Neural cell (in vitro differentiated cells): ENCODE measurements around the gene MIGA1. TPM values are rescaled to one million over a fixed set of nuclear protein-coding genes. Genes with fewer than 3 reads are reported as not detected.

Experiments
- H2AFZ ChIP-seq: fragments of 200-600, 300-800 bp; sonication (generic), shearing (Covaris generic); 2 replicates; pipeline ENCODE4 v1.6.0; 2014; ENCODE audit warnings: low read depth, mild to moderate bottlenecking, antibody characterized with exemption, low read length, moderate library complexity
- H3F3A ChIP-seq: fragments of 200-600 bp; shearing (Covaris generic); 2 replicates; pipeline ENCODE4 v1.6.1; 2016; ENCODE audit warnings: mild to moderate bottlenecking, moderate library complexity, mixed read lengths, antibody characterized with exemption, low read length; ENCODE audit not compliant: insufficient read depth, poor library complexity, severe bottlenecking
- H3K27ac ChIP-seq: fragments of 200-600, 300-800 bp; sonication (generic), shearing (Covaris generic); 2 replicates; pipeline ENCODE4 v1.5.1; 2014; ENCODE audit warnings: mild to moderate bottlenecking, low read length, moderate library complexity
- H3K27me3 ChIP-seq: fragments of 300-800, 200-600 bp; sonication (generic), shearing (Covaris generic); 2 replicates; pipeline ENCODE4 v1.6.0; 2014; ENCODE audit warnings: mild to moderate bottlenecking, low read depth, low read length, moderate library complexity; ENCODE audit not compliant: insufficient read depth
- H3K36me3 ChIP-seq: fragments of 300-800, 200-600 bp; sonication (generic), shearing (Covaris generic); 2 replicates; pipeline ENCODE4 v1.5.1; 2014; ENCODE audit warnings: mild to moderate bottlenecking, antibody characterized with exemption, low read length, moderate library complexity; ENCODE audit not compliant: insufficient read depth
- H3K4me2 ChIP-seq: fragments of 300-800, 200-600 bp; sonication (generic), shearing (Covaris generic); 2 replicates; pipeline ENCODE4 v1.6.0; 2014; ENCODE audit warnings: mild to moderate bottlenecking, low read length
- H3K4me3 ChIP-seq: fragments of 300-800, 200-600 bp; sonication (generic), shearing (Covaris generic); 2 replicates; pipeline ENCODE4 v1.5.1; 2014; ENCODE audit warnings: mild to moderate bottlenecking, low read length, moderate library complexity
- H3K79me2 ChIP-seq: fragments of 200-600 bp; shearing (Covaris generic); replicated peaks from 2 replicates; pipeline ENCODE4 v1.6.0; 2014; ENCODE audit warnings: mild to moderate bottlenecking, low read length, moderate library complexity; ENCODE audit not compliant: insufficient read depth
- H3K9ac ChIP-seq: fragments of 300-800, 200-600 bp; sonication (generic), shearing (Covaris generic); 2 replicates; pipeline ENCODE4 v1.6.1; 2016; ENCODE audit warnings: mild to moderate bottlenecking, low read length, mixed read lengths
- H3K9me2 ChIP-seq: fragments of 200-600 bp; shearing (Covaris generic); 2 replicates; pipeline ENCODE4 v1.6.1; 2016; ENCODE audit warnings: mild to moderate bottlenecking, low read length, mixed read lengths; ENCODE audit not compliant: insufficient read depth
- H3K9me3 ChIP-seq: fragments of 200-600, 300-800 bp; sonication (generic), shearing (Covaris generic); 2 replicates; pipeline ENCODE4 v1.6.1; 2016; ENCODE audit warnings: mild to moderate bottlenecking, mixed run types, low read length, moderate library complexity, mixed read lengths
- H4K20me1 ChIP-seq: fragments of 200-600 bp; shearing (Covaris generic); 2 replicates; pipeline ENCODE4 v1.6.1; 2016; ENCODE audit warnings: mild to moderate bottlenecking, mixed run types; ENCODE audit not compliant: insufficient read depth
- EP300 ChIP-seq: fragments of 450-650 bp; conservative IDR thresholded peaks from 2 replicates; pipeline ENCODE4 v1.6.1; 2014; ENCODE audit warnings: antibody characterized with exemption, mild to moderate bottlenecking, moderate library complexity; ENCODE audit not compliant: poor library complexity, severe bottlenecking
- EZH2 ChIP-seq: fragments of 200-600, 300-800 bp; shearing (Covaris generic), sonication (generic); IDR thresholded peaks from 2 replicates; pipeline ENCODE4 v1.6.1; 2014; ENCODE audit warnings: antibody characterized with exemption, low read length, borderline replicate concordance, mild to moderate bottlenecking; ENCODE audit not compliant: insufficient read depth, poor library complexity, severe bottlenecking
- MXI1 ChIP-seq: fragments of 450-650 bp; conservative IDR thresholded peaks from 2 replicates; pipeline ENCODE4 v1.6.1; 2014; ENCODE audit warnings: antibody characterized with exemption, mild to moderate bottlenecking; ENCODE audit not compliant: poor library complexity, severe bottlenecking
- POLR2AphosphoS5 ChIP-seq: IDR thresholded peaks from 2 replicates; pipeline ENCODE4 v1.6.1; 2012
- RAD21 ChIP-seq: fragments of 450-650 bp; conservative IDR thresholded peaks from 2 replicates; pipeline ENCODE4 v1.6.1; 2014; ENCODE audit warnings: antibody characterized with exemption, mild to moderate bottlenecking, moderate library complexity
- SMC3 ChIP-seq: fragments of 450-650 bp; conservative IDR thresholded peaks from 2 replicates; pipeline ENCODE4 v1.6.1; 2014; ENCODE audit warnings: antibody characterized with exemption, mild to moderate bottlenecking, moderate library complexity; ENCODE audit not compliant: poor library complexity
- TAF1 ChIP-seq: IDR thresholded peaks from 2 replicates; pipeline ENCODE4 v1.6.1; 2012; ENCODE audit warnings: low read depth
- polyA plus RNA-seq: library from polyadenylated mRNA; depleted of rRNA; stranded (reverse); fragments of >200 nt; gene quantifications from 2 replicates; pipeline ENCODE4 v1.2.3, GENCODE V29; 2014
- TF ChIP-seq, protein P1 (sequence below): fragments of 450-650 bp; IDR thresholded peaks from 2 replicates; pipeline ENCODE4 v1.5.1; 2014; ENCODE audit warnings: antibody characterized with exemption, mild to moderate bottlenecking, moderate library complexity; ENCODE audit not compliant: poor library complexity, severe bottlenecking
- TF ChIP-seq, protein P2 (sequence below): IDR thresholded peaks from 2 replicates; pipeline ENCODE4 v1.6.1; 2012; ENCODE audit warnings: borderline replicate concordance

MIGA1 gene
- polyA plus RNA-seq, 1 donor from 2014 or later = 10.8 TPM

DNA sequence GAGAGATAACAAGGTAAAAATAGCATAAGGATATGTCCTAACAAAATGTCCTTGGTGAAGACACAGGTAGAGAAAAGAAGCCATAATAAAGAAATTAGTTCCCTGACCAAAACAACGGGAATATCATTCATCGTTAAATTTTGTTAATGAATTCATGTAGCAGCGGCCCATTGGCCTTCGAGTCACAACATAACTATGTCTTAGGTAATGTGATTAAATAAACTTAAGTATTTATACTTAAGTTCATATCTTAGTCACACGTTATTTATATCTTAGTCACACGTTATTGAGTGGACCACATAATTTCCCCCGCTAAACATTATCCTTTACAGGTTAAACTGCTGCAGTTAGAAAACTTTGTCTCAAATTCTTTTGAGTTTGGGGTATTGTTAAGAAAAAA, 110.2 kb downstream of the MIGA1 start:
- Histone ChIP-seq H3K9ac (no peak overlapping the region), H3K79me2 (no peaks in the 10 kb centered on the region), H3K27ac (no peak overlapping the region)

DNA sequence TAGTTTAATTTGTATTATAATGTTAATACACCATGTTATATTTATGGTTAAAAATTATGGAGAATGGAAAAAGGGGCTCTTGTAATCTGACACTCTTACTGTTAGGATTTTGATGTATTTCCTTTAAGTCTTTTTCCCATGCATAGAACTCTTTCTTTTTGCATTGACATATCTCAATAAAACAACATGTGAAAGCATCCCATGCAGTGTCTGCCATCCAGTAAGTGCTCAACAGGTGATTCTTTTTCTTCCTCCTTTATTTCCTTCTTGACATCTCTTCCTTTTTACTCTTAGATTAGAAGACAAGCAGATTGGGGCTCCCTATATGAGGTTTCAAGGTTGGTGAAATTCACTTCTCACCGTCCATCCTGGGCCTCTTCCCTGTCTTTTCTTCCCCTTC, 111.8 kb downstream of the MIGA1 start:
- Histone ChIP-seq H3K79me2 (no peaks in the 10 kb centered on the region), H3K4me3 (no peak overlapping the region), H3K27me3 (peaks cover 18% of the 10 kb centered on the region), H3K36me3 (no peaks in the 10 kb centered on the region), H3K27ac (no peak overlapping the region), H3F3A (no peaks in the 10 kb centered on the region), H3K9ac (no peak overlapping the region), H3K4me2 (no peak overlapping the region), H2AFZ (no peak overlapping the region), H3K9me2 (no peaks in the 10 kb centered on the region), H3K9me3 (no peaks in the 10 kb centered on the region), H4K20me1 (no peaks in the 10 kb centered on the region)
- TF ChIP-seq, protein P1, sequence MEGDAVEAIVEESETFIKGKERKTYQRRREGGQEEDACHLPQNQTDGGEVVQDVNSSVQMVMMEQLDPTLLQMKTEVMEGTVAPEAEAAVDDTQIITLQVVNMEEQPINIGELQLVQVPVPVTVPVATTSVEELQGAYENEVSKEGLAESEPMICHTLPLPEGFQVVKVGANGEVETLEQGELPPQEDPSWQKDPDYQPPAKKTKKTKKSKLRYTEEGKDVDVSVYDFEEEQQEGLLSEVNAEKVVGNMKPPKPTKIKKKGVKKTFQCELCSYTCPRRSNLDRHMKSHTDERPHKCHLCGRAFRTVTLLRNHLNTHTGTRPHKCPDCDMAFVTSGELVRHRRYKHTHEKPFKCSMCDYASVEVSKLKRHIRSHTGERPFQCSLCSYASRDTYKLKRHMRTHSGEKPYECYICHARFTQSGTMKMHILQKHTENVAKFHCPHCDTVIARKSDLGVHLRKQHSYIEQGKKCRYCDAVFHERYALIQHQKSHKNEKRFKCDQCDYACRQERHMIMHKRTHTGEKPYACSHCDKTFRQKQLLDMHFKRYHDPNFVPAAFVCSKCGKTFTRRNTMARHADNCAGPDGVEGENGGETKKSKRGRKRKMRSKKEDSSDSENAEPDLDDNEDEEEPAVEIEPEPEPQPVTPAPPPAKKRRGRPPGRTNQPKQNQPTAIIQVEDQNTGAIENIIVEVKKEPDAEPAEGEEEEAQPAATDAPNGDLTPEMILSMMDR = no peak
- TF ChIP-seq RAD21 = no peak
- no peak for TF ChIP-seq MXI1
- TF ChIP-seq EP300 = no peak
- no peak for TF ChIP-seq POLR2AphosphoS5
- TF ChIP-seq, protein P2, sequence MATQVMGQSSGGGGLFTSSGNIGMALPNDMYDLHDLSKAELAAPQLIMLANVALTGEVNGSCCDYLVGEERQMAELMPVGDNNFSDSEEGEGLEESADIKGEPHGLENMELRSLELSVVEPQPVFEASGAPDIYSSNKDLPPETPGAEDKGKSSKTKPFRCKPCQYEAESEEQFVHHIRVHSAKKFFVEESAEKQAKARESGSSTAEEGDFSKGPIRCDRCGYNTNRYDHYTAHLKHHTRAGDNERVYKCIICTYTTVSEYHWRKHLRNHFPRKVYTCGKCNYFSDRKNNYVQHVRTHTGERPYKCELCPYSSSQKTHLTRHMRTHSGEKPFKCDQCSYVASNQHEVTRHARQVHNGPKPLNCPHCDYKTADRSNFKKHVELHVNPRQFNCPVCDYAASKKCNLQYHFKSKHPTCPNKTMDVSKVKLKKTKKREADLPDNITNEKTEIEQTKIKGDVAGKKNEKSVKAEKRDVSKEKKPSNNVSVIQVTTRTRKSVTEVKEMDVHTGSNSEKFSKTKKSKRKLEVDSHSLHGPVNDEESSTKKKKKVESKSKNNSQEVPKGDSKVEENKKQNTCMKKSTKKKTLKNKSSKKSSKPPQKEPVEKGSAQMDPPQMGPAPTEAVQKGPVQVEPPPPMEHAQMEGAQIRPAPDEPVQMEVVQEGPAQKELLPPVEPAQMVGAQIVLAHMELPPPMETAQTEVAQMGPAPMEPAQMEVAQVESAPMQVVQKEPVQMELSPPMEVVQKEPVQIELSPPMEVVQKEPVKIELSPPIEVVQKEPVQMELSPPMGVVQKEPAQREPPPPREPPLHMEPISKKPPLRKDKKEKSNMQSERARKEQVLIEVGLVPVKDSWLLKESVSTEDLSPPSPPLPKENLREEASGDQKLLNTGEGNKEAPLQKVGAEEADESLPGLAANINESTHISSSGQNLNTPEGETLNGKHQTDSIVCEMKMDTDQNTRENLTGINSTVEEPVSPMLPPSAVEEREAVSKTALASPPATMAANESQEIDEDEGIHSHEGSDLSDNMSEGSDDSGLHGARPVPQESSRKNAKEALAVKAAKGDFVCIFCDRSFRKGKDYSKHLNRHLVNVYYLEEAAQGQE = no peak
- TF ChIP-seq SMC3 = no peak
- TF ChIP-seq TAF1 = no peak
- no peak for TF ChIP-seq EZH2

More for the DNA sequence above, 110.2 kb downstream of the MIGA1 start:
- TF ChIP-seq EZH2 (no peak), SMC3 (no peak), EP300 (no peak), TAF1 (no peak), MXI1 (no peak), POLR2AphosphoS5 (no peak), RAD21 (no peak)
- TF ChIP-seq, protein P2 = no peak
- TF ChIP-seq, protein P1 = no peak
- no peaks in the 10 kb centered on the region for H3F3A ChIP-seq
- no peaks in the 10 kb centered on the region for H3K36me3 ChIP-seq
- H4K20me1 ChIP-seq = no peaks in the 10 kb centered on the region
- no peaks in the 10 kb centered on the region for H3K9me3 ChIP-seq
- H2AFZ ChIP-seq = no peak overlapping the region
- no peaks in the 10 kb centered on the region for H3K9me2 ChIP-seq
- H3K4me2 ChIP-seq = no peak overlapping the region
- H3K27me3 ChIP-seq = peaks cover 18% of the 10 kb centered on the region
- peak overlapping the region; percentile 80 for H3K4me3 ChIP-seq
